IMR-90 (cell line): ENCODE data around the gene ZMYM1. TPM values are rescaled to one million over a fixed set of nuclear protein-coding genes. Genes with fewer than 3 reads are reported as not detected.

ENCODE experiments used
- ATAC-seq: fragments of 200-7000 bp; cut with Tn5 transposase; 2 replicates; pipeline ENCODE4 v1.9.1; 2020; ENCODE audit warnings: low read depth, mild to moderate bottlenecking, moderate library complexity
- BruUV-seq: library from RNA; stranded (reverse); fragments of 400-500 nt; replicated peaks from 2 replicates; lab custom pipeline; 2021; lab: Mats Ljungman, UMichigan
- CTCF ChIA-PET: fragments of 300-600 bp; formaldehyde crosslinking; extraction: SDS; loops from one replicate; lab custom pipeline; 2021; ENCODE audit warnings: antibody characterized with exemption; lab: Yijun Ruan, JAX
- POLR2A ChIA-PET: fragments of 300-600 bp; sonication (Branson Sonifier 250); formaldehyde crosslinking; loops from one replicate; lab custom pipeline; 2022; ENCODE audit warnings: antibody characterized with exemption; ENCODE audit not compliant: unreplicated experiment; lab: Charles Lee
- DNase-seq: peaks from one replicate; pipeline ENCODE4 v3.0.0; 2013
- H2AFZ ChIP-seq: replicated peaks from 2 replicates; pipeline ENCODE3; 2013; ENCODE audit warnings: low read length, mild to moderate bottlenecking; ENCODE audit not compliant: poor library complexity
- H2AK5ac ChIP-seq: 2 replicates; pipeline ENCODE4 v1.6.1; 2013; ENCODE audit warnings: low read depth, low read length, inconsistent platforms
- H2AK9ac ChIP-seq: replicated peaks from 2 replicates; pipeline ENCODE3; 2013; ENCODE audit warnings: mild to moderate bottlenecking, low read depth, low read length, moderate library complexity; ENCODE audit not compliant: poor library complexity
- H2BK120ac ChIP-seq: 2 replicates; pipeline ENCODE4 v1.6.1; 2013; ENCODE audit warnings: low read depth, low read length, inconsistent platforms
- H2BK15ac ChIP-seq: 3 replicates; pipeline ENCODE4 v1.6.1; 2013; ENCODE audit warnings: low read depth, low read length, inconsistent platforms
- H2BK20ac ChIP-seq: 2 replicates; pipeline ENCODE4 v1.6.1; 2013; ENCODE audit warnings: low read depth, mild to moderate bottlenecking, inconsistent platforms, low read length, moderate library complexity
- H2BK5ac ChIP-seq: 2 replicates; pipeline ENCODE4 v1.6.1; 2013; ENCODE audit warnings: mild to moderate bottlenecking, low read depth, low read length, inconsistent platforms; ENCODE audit not compliant: poor library complexity, severe bottlenecking
- H3K14ac ChIP-seq: replicated peaks from 2 replicates; pipeline ENCODE4 v1.6.1; 2013; ENCODE audit warnings: low read depth, low read length, inconsistent platforms
- H3K18ac ChIP-seq: 2 replicates; pipeline ENCODE4 v1.6.1; 2013; ENCODE audit warnings: low read depth, low read length, control low read depth
- H3K23ac ChIP-seq: 2 replicates; pipeline ENCODE4 v1.6.1; 2013; ENCODE audit warnings: low read depth, low read length, inconsistent platforms
- H3K27ac ChIP-seq: 2 replicates; pipeline ENCODE4 v1.5.1; 2013; ENCODE audit warnings: mild to moderate bottlenecking, control low read depth, low read length; ENCODE audit not compliant: insufficient read depth
- H3K27me3 ChIP-seq: 2 replicates; pipeline ENCODE4 v1.6.1; 2013; ENCODE audit warnings: low read length; ENCODE audit not compliant: control insufficient read depth, insufficient read depth
- H3K36me3 ChIP-seq: 2 replicates; pipeline ENCODE4 v1.6.1; 2013; ENCODE audit warnings: low read length, mixed read lengths; ENCODE audit not compliant: control insufficient read depth, insufficient read depth
- H3K4ac ChIP-seq: 2 replicates; pipeline ENCODE4 v1.6.1; 2013; ENCODE audit warnings: low read depth, low read length, inconsistent platforms
- H3K4me1 ChIP-seq: 2 replicates; pipeline ENCODE4 v1.6.1; 2013; ENCODE audit warnings: low read length, mixed read lengths; ENCODE audit not compliant: control insufficient read depth, insufficient read depth
- H3K4me2 ChIP-seq: 2 replicates; pipeline ENCODE4 v1.6.1; 2013; ENCODE audit warnings: low read depth, mild to moderate bottlenecking, control low read depth, low read length, moderate library complexity
- H3K4me3 ChIP-seq: 2 replicates; pipeline ENCODE4 v1.5.1; 2013; ENCODE audit warnings: low read depth, mild to moderate bottlenecking, control low read depth, low read length, moderate library complexity; ENCODE audit not compliant: insufficient read depth
- H3K56ac ChIP-seq: 2 replicates; pipeline ENCODE4 v1.6.1; 2013; ENCODE audit warnings: low read length, inconsistent platforms; ENCODE audit not compliant: insufficient read depth; ENCODE audit errors: extremely low read depth
- H3K79me1 ChIP-seq, 2 experiments: 2 replicates each; pipeline ENCODE4 v1.6.1; 2013; ENCODE audit warnings: low read length in 2 of 2, inconsistent platforms in 1 of 2, low read depth in 1 of 2
- H3K9ac ChIP-seq: 2 replicates; pipeline ENCODE4 v1.6.1; 2013; ENCODE audit warnings: low read depth, low read length, control low read depth
- H3K9me1 ChIP-seq: 2 replicates; pipeline ENCODE4 v1.6.1; 2013; ENCODE audit warnings: low read length, inconsistent platforms; ENCODE audit not compliant: insufficient read depth
- H3K9me3 ChIP-seq: 2 replicates; pipeline ENCODE4 v1.6.1; 2013; ENCODE audit warnings: low read length; ENCODE audit not compliant: control insufficient read depth, insufficient read depth
- H4K20me1 ChIP-seq: 2 replicates; pipeline ENCODE4 v1.6.1; 2013; ENCODE audit warnings: low read length, inconsistent platforms; ENCODE audit not compliant: insufficient read depth
- H4K5ac ChIP-seq: 2 replicates; pipeline ENCODE4 v1.6.1; 2013; ENCODE audit warnings: mild to moderate bottlenecking, low read depth, low read length, control low read depth
- H4K8ac ChIP-seq, 2 experiments: 2 replicates each; pipeline ENCODE4 v1.6.1; 2013; ENCODE audit warnings: low read depth in 2 of 2, low read length in 2 of 2, control low read depth in 1 of 2, inconsistent platforms in 1 of 2
- H4K91ac ChIP-seq: 2 replicates; pipeline ENCODE4 v1.6.1; 2013; ENCODE audit warnings: low read depth, low read length, inconsistent platforms; ENCODE audit not compliant: insufficient read depth
- BHLHE40 ChIP-seq: fragments of 150-350 bp; IDR thresholded peaks from 2 replicates; pipeline ENCODE4 v1.6.1; 2016; ENCODE audit warnings: mild to moderate bottlenecking, low read depth, low read length
- MAFK ChIP-seq: IDR thresholded peaks from 2 replicates; pipeline ENCODE4 v1.6.1; 2012; ENCODE audit warnings: low read depth, low read length, improper control_type of control experiment
- MAZ ChIP-seq: IDR thresholded peaks from 2 replicates; pipeline ENCODE4 v1.6.1; 2012; ENCODE audit warnings: low read depth, mild to moderate bottlenecking, low read length, improper control_type of control experiment, moderate library complexity, borderline replicate concordance
- MXI1 ChIP-seq: IDR thresholded peaks from 2 replicates; pipeline ENCODE4 v1.6.1; 2012; ENCODE audit warnings: low read depth, mild to moderate bottlenecking, low read length, moderate library complexity, borderline replicate concordance
- RFX5 ChIP-seq: IDR thresholded peaks from 2 replicates; pipeline ENCODE4 v1.8.0; 2012; ENCODE audit warnings: low read depth, mild to moderate bottlenecking, low read length, moderate library complexity
- SMC3 ChIP-seq: fragments of 150-350 bp; IDR thresholded peaks from 2 replicates; pipeline ENCODE4 v1.6.1; 2016; ENCODE audit warnings: low read depth, mild to moderate bottlenecking, antibody characterized with exemption, low read length, moderate library complexity
- WGBS, 2 experiments: methylation state at CpG; one replicate each; pipeline versions ENCODE4 v1.1.5 to v1.1.7; 2013; ENCODE audit warnings: missing lambda C conversion rate in 2 of 2; ENCODE audit not compliant: insufficient read length in 1 of 2; ENCODE audit errors: extremely low coverage in 2 of 2; 5-methylcytosine and 5-hydroxymethylcytosine counted together
- dilution Hi-C: fragments of 300-500 bp; cut with HindIII; formaldehyde crosslinking; loops from one replicate; pipeline ENCODE4 v1.14.3; 2018; ENCODE audit warnings: low sequenced_read_pairs; ENCODE audit not compliant: unreplicated experiment
- in situ Hi-C: fragments of 300-500 bp; cut with MboI; formaldehyde crosslinking; loops from 3 replicates; pipeline ENCODE4 v1.14.3; 2019; ENCODE audit warnings: low sequenced_read_pairs, inconsistent platforms, mixed read lengths
- intact Hi-C: fragments of 100-400 bp; cut with micrococcal nuclease; formaldehyde crosslinking; loops from 2 replicates; pipeline ENCODE4 v1.10.0; 2022
- polyA plus RNA-seq, 3 experiments: library from polyadenylated mRNA; depleted of rRNA; stranded (reverse); fragments of >200 nt; gene quantifications; 2 replicates each; pipeline ENCODE4 v1.2.3, GENCODE V29; 2012; ENCODE audit warnings: low replicate concordance in 1 of 3
- total RNA-seq: library from RNA; depleted of rRNA; stranded (reverse); fragments of >200 nt; gene quantifications from 2 replicates; pipeline ENCODE4 v1.2.3, GENCODE V29; 2012

The ZMYM1 gene
- total and polyA plus RNA-seq, 2 of the 4 experiments (the other 2 are of a cell fraction), result 7.2 to 33.9 TPM

DNA sequence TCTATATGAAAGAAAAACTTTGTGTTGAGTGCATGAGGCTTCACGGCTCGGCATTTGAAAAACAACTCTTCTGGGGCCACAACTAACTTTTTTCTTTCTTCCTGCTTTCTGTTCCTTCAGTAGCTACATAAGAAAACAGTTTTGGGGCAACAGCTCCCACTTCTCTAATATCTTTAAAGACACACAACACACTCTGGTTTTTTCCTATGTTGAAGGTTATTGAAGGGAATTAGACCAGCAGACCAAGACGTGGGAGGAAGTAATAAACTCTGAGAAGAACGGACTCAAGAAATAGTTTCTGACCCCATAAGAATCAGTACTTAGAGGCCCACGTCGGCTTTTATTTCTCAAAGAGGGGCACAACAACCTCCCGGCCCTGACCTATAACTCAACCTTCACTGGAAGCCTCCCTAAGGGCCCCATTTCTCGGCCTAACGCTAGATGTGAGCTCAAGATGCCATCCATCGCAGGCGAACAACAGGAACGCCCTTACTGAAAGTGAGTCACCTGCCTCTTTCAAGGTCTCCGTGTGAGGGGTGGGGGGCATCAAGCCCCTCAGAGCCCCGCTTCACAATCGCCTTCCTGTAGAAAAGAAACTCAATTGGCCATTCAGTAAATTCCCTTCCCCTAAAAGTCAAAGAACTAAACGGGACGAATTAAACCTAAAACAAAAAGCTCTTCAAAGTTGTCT is 48.3 kb upstream of the ZMYM1 start:
- Histone ChIP-seq H2BK5ac (peak overlapping the region; percentile 97), H4K5ac (peak overlapping the region; percentile 57), H3K9me1 (no peaks in the 10 kb centered on the region; the same call in 1 of the 2 replicates), H3K9ac (peak overlapping the region; percentile 79), H3K4ac (peak overlapping the region; percentile 88), H2BK15ac (no peak overlapping the region), H2AK9ac (peak overlapping the region; percentile 39), H3K23ac (peak overlapping the region; percentile 92), H3K56ac (peak overlapping the region; percentile 93), H3K4me2 (peak overlapping the region; percentile 88), H4K20me1 (peaks cover 4% of the 10 kb centered on the region), H2BK120ac (peak overlapping the region; percentile 99), H3K18ac (peak overlapping the region; percentile 57; the same call in 1 of the 2 replicates), H3K14ac (peak overlapping the region; percentile 96), H4K8ac (peak overlapping the region; percentile 56 to 98), H2AFZ (peak overlapping the region; percentile 98), H2BK20ac (no peak overlapping the region), H3K27ac (peak overlapping the region; percentile 80), H3K4me1 (peaks cover 4% of the 10 kb centered on the region), H3K36me3 (peaks cover 4% of the 10 kb centered on the region), H4K91ac (peak overlapping the region; percentile 65; the same call in 1 of the 2 replicates), H3K9me3 (no peaks in the 10 kb centered on the region), H3K79me1 (peaks cover 12 to 18% of the 10 kb centered on the region in 2 experiments; a peak in 3 of 4 replicates), H2AK5ac (0 out of 2 replicates have a peak overlapping the region, but pooled peaks have one; percentile 2), H3K27me3 (no peaks in the 10 kb centered on the region), H3K4me3 (peak overlapping the region; percentile 58)
- no peak for TF ChIP-seq SMC3
- TF ChIP-seq MXI1, result no peak
- TF ChIP-seq BHLHE40, result no peak
- no peak for TF ChIP-seq MAFK
- no peak for TF ChIP-seq RFX5
- no peak for TF ChIP-seq MAZ
- in situ Hi-C loops (no loop called here), intact Hi-C loops (loop anchor here (2.0 to 5.0 kb wide), 2 partner anchors 48 to 146 kb away; partner anchors contain the start of gene ZMYM1), dilution Hi-C loops (no loop called here)
- CTCF ChIA-PET, result interaction anchor here (0.7 to 0.8 kb wide), 2 partner anchors 9 to 21 kb away, joined by 3 to 4 read pairs; no protein-coding TSS in a partner anchor
- ATAC-seq, result peak; percentile 24; the same call in 1 of the 2 replicates
- POLR2A ChIA-PET, result interaction anchor here (0.6 to 1.1 kb wide), 3 partner anchors 10 to 516 kb away, joined by 3 to 4 read pairs (median 3); no protein-coding TSS in a partner anchor
- DNase-seq, result peak; percentile 49
- TSS peak; percentile 79 for BruUV-seq
- no CpG with 5 or more reads among the region's 17 CpGs for WGBS, 2 experiments
